B cell (primary cell): ENCODE data around the gene SCNN1G.

ENCODE experiments used
- EZH2 ChIP-seq: IDR thresholded peaks from 2 replicates; pipeline ENCODE4 v1.6.1; 2012; ENCODE audit warnings: borderline replicate concordance, low read depth, mild to moderate bottlenecking, moderate library complexity, low read length; ENCODE audit not compliant: insufficient read depth, poor library complexity, severe bottlenecking
- TF ChIP-seq, protein P1 (sequence below): fragments of 200-600 bp; IDR thresholded peaks from one replicate; pipeline ENCODE4 v1.8.0; 2022; ENCODE audit warnings: antibody characterized with exemption, mild to moderate bottlenecking

DNA sequence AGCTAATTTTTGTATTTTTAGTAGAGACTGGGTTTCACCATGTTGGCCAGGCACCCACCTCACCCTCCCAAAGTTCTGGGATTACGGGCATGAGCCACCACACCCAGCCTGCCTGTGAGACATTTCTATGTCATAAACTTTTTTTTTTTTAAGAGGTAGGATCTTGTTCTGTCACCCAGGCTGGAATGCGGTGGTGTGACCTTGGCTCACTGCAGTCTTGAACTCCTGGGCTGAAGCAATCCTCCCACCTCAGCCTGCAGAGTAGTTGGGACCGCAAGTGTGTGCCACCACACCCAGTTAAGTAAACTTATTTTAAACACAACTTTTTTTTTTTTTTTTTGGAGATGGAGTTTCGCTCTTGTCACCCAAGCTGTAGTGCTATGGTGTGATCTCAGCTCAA lies 47.2 kb downstream of the SCNN1G start:
- TF ChIP-seq, protein P1, sequence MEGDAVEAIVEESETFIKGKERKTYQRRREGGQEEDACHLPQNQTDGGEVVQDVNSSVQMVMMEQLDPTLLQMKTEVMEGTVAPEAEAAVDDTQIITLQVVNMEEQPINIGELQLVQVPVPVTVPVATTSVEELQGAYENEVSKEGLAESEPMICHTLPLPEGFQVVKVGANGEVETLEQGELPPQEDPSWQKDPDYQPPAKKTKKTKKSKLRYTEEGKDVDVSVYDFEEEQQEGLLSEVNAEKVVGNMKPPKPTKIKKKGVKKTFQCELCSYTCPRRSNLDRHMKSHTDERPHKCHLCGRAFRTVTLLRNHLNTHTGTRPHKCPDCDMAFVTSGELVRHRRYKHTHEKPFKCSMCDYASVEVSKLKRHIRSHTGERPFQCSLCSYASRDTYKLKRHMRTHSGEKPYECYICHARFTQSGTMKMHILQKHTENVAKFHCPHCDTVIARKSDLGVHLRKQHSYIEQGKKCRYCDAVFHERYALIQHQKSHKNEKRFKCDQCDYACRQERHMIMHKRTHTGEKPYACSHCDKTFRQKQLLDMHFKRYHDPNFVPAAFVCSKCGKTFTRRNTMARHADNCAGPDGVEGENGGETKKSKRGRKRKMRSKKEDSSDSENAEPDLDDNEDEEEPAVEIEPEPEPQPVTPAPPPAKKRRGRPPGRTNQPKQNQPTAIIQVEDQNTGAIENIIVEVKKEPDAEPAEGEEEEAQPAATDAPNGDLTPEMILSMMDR = no peak
- no peak for TF ChIP-seq EZH2
